ENCODE measurements around the gene ITGB8. TPM values are rescaled to one million over a fixed set of nuclear protein-coding genes. Genes with fewer than 3 reads are reported as not detected.

ITGB8 gene
- total RNA-seq, 1 experiment from 2014 or later: 183 TPM

DNA sequence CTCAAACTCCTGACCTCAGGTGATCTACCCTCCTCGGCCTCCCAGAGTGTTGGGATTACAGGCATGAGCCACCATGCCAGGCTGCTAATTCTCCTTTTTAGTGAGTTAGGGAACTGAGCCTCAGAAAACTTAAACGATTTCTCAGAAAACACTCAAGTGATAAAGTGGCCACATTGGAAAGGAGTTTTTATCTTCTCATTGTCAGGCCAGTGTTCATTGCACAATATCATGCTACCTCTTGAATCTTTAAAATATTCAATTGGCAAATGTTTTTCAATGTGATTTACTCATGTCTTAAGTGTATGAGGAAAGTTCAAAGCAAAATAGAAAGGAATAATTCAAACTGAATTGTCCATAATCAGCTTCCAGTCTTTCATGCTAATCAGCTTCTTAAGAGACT lies 80.7 kb downstream of the ITGB8 start:
- H3K36me3 Mint-ChIP-seq (ENCODE audit: insufficient read depth, unreplicated experiment): peaks cover 71% of the 10 kb centered on the region
- DNase-seq: no peak
- intact Hi-C loops (cut with micrococcal nuclease; ENCODE audit: unreplicated experiment): no loop called here
- H3K27ac Mint-ChIP-seq (ENCODE audit: unreplicated experiment): no peak overlapping the region
- no peak for TF ChIP-seq CTCF (IDR thresholded peaks at IDR 0.05; ENCODE audit: unreplicated experiment)
- H3K27me3 Mint-ChIP-seq (ENCODE audit: unreplicated experiment): no peaks in the 10 kb centered on the region
- CTCF ChIA-PET: interaction anchor here (0.7 kb wide), 1 partner anchor 1879 kb away, joined by 3 read pairs; no protein-coding TSS in a partner anchor
- no peak overlapping the region for H3K4me3 Mint-ChIP-seq (ENCODE audit: low read depth, unreplicated experiment)
- no peaks in the 10 kb centered on the region for H3K9me3 Mint-ChIP-seq (ENCODE audit: low read depth, unreplicated experiment)
- no TSS peak for BruUV-seq (replicated peaks)
- peaks cover 24% of the 10 kb centered on the region for H3K4me1 Mint-ChIP-seq (ENCODE audit: low read depth, unreplicated experiment)

DNA sequence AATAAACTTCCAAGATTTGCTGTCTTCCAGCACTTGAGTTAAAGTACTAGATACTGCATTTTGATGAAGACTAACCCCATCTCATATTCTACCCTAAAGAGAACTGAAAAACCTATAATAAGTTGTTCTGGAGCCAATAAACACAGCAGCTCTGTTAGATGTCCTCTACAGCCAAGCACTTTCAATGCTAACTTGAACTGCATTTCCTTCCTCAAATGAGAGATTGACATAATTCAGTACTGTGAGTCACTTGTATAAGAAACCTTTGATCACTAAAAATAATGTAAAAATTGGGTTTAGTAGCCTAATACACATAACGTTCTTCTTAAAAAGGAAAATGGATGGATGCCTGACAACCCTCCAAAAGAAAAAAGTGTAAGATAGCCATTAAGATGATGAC lies 81.3 kb downstream of the ITGB8 start:
- no TSS peak for BruUV-seq (replicated peaks)
- Mint-ChIP-seq H3K9me3 (ENCODE audit: low read depth, unreplicated experiment) (no peaks in the 10 kb centered on the region), H3K36me3 (ENCODE audit: insufficient read depth, unreplicated experiment) (peaks cover 65% of the 10 kb centered on the region), H3K27ac (ENCODE audit: unreplicated experiment) (no peak overlapping the region), H3K27me3 (ENCODE audit: unreplicated experiment) (no peaks in the 10 kb centered on the region), H3K4me1 (ENCODE audit: low read depth, unreplicated experiment) (peaks cover 22% of the 10 kb centered on the region), H3K4me3 (ENCODE audit: low read depth, unreplicated experiment) (no peak overlapping the region)
- intact Hi-C loops (cut with micrococcal nuclease; ENCODE audit: unreplicated experiment): no loop called here
- no peak for DNase-seq
- TF ChIP-seq CTCF (IDR thresholded peaks at IDR 0.05; ENCODE audit: unreplicated experiment): no peak
- CTCF ChIA-PET: no interaction called here

DNA sequence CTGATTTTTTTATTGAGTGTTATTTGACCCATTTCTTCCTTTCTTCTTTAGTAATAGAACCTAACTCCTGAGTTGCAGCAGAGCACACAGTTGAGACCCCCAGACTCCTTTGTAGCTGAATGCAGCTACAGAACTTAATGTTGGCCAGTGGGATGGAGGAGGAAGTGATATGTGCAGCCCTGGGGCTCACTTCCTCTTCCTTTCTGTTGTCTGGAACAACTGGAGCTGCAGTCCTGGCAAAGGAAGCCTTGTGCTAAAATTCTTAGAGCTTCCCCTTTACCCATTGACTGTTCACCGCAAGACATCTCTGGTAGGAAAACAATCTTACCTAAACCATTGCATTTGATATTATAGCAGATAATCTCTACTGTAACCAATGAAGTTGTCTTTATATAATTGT lies 86.6 kb downstream of the ITGB8 start:
- no peaks in the 10 kb centered on the region for H3K27me3 Mint-ChIP-seq (ENCODE audit: unreplicated experiment)

DNA sequence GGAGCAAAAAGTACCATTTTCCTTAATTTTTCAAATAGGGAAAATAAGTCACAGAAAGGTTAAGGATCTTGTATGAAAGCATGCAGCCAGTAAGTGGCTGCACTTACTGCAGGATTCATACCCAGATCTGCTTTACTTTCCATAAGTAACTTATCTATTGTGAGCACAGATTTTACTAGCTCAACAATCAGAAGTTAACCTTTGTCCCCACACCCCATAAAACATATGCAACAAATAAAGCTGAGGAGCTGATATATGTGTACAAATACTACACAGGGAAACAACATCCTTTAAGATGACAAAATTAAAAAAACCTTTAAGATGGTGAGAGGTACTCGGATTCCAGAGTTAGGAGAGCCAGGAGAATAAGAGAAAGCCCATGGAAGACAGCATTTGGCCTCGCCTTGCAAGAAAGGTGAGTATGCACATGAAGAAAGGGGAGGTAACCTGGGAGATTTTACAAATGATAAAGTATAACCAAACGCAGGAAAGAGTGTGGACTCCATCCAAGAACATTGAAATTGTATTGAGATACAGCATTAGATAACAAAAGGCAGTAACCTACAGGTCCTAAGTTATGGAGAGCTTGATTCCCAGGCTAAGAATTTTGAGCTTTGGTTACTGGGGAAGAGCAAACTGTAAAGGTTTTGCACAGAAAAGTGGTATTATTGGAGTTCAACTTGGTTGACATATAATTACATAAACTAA lies 87.1 kb downstream of the ITGB8 start:
- H3K27ac Mint-ChIP-seq (ENCODE audit: unreplicated experiment): no peak overlapping the region
- CTCF ChIA-PET: interaction anchor here (0.5 kb wide), 1 partner anchor 372 kb away, joined by 7 read pairs; no protein-coding TSS in a partner anchor

More for the DNA sequence above, 86.6 kb downstream of the ITGB8 start:
- Mint-ChIP-seq H3K36me3 (ENCODE audit: insufficient read depth, unreplicated experiment) (peaks cover 22% of the 10 kb centered on the region), H3K9me3 (ENCODE audit: low read depth, unreplicated experiment) (no peaks in the 10 kb centered on the region), H3K4me3 (ENCODE audit: low read depth, unreplicated experiment) (no peak overlapping the region), H3K4me1 (ENCODE audit: low read depth, unreplicated experiment) (peaks cover 17% of the 10 kb centered on the region), H3K27ac (ENCODE audit: unreplicated experiment) (no peak overlapping the region)
- intact Hi-C loops (cut with micrococcal nuclease; ENCODE audit: unreplicated experiment): no loop called here
- no TSS peak for BruUV-seq (replicated peaks)
- TF ChIP-seq CTCF (IDR thresholded peaks at IDR 0.05; ENCODE audit: unreplicated experiment): no peak
- CTCF ChIA-PET: no interaction called here
- no peak for DNase-seq

More for the DNA sequence above, 87.1 kb downstream of the ITGB8 start:
- no TSS peak for BruUV-seq (replicated peaks)
- no peaks in the 10 kb centered on the region for H3K27me3 Mint-ChIP-seq (ENCODE audit: unreplicated experiment)
- no peak for DNase-seq
- intact Hi-C loops (cut with micrococcal nuclease; ENCODE audit: unreplicated experiment): no loop called here
- no peak for TF ChIP-seq CTCF (IDR thresholded peaks at IDR 0.05; ENCODE audit: unreplicated experiment)
- H3K4me3 Mint-ChIP-seq (ENCODE audit: low read depth, unreplicated experiment): no peak overlapping the region
- H3K9me3 Mint-ChIP-seq (ENCODE audit: low read depth, unreplicated experiment): no peaks in the 10 kb centered on the region
- peaks cover 17% of the 10 kb centered on the region for H3K36me3 Mint-ChIP-seq (ENCODE audit: insufficient read depth, unreplicated experiment)
- peaks cover 17% of the 10 kb centered on the region for H3K4me1 Mint-ChIP-seq (ENCODE audit: low read depth, unreplicated experiment)
